B cell (primary cell): ENCODE measurements around the gene FAM111A. TPM values are rescaled to one million over a fixed set of nuclear protein-coding genes. Genes with fewer than 3 reads are reported as not detected.

Experiments used
- ATAC-seq: fragments of 200-7000 bp; cut with Tn5 transposase; one replicate; pipeline ENCODE4 v1.10.0; 2021; ENCODE audit warnings: low read depth, mild to moderate bottlenecking, moderate number of reproducible peaks, moderate library complexity
- CTCF ChIA-PET: fragments of 350-600 bp; sonication (Branson Sonifier 250); formaldehyde crosslinking; loops from one replicate; lab custom pipeline; 2021; ENCODE audit warnings: antibody characterized with exemption, inconsistent platforms; lab: Charles Lee
- POLR2A ChIA-PET: fragments of 350-600 bp; sonication (Branson Sonifier 250); formaldehyde crosslinking; loops from one replicate; lab custom pipeline; 2021; ENCODE audit warnings: antibody characterized with exemption; lab: Charles Lee
- DNase-seq: peaks from one replicate; pipeline ENCODE4 v3.0.0; 2013
- H2AFZ ChIP-seq: 2 replicates; pipeline ENCODE4 v1.6.1; 2012; ENCODE audit warnings: mild to moderate bottlenecking, low read depth, low read length; ENCODE audit not compliant: insufficient read depth, poor library complexity, severe bottlenecking
- H3K27ac ChIP-seq, 2 donors: 1 replicate in 1 of 2; 2 replicates in 1 of 2; pipeline ENCODE4 v1.5.1; 2012 to 2013; ENCODE audit warnings: low read length in 2 of 2, mild to moderate bottlenecking in 2 of 2, moderate library complexity in 1 of 2
- H3K27me3 ChIP-seq, 4 experiments: fragments of 200-600 bp in 1 of 4; sonication (generic) in 1 of 4; replicated peaks in 1 of 4; 1 replicate in 2 of 4; 2 replicates in 2 of 4; pipeline versions ENCODE4 v1.6.1 to v1.7.0; 2013 to 2016; ENCODE audit warnings: low read length in 3 of 4, mild to moderate bottlenecking in 2 of 4, mixed read lengths in 1 of 4, moderate library complexity in 1 of 4; ENCODE audit not compliant: insufficient read depth in 4 of 4, control insufficient read depth in 3 of 4; ENCODE audit errors: control extremely low read depth in 1 of 4
- H3K36me3 ChIP-seq, 2 experiments: replicated peaks in 1 of 2; 1 replicate in 1 of 2; 2 replicates in 1 of 2; pipeline versions ENCODE4 v1.6.1 to v1.7.1; 2013; ENCODE audit warnings: low read length in 1 of 2; ENCODE audit not compliant: insufficient read depth in 2 of 2, control insufficient read depth in 1 of 2; ENCODE audit errors: control extremely low read depth in 1 of 2, extremely low read depth in 1 of 2
- H3K4me1 ChIP-seq, 2 donors: fragments of 200-600 bp in 1 of 2; sonication (generic) in 1 of 2; 1 replicate in 1 of 2; 2 replicates in 1 of 2; pipeline versions ENCODE4 v1.5.1 to v1.6.1; 2013 to 2017; ENCODE audit warnings: low read length in 2 of 2; ENCODE audit not compliant: control insufficient read depth in 2 of 2, insufficient read depth in 2 of 2
- H3K4me2 ChIP-seq: replicated peaks from 2 replicates; pipeline ENCODE3; 2012; ENCODE audit warnings: mild to moderate bottlenecking, low read depth, low read length; ENCODE audit not compliant: poor library complexity, severe bottlenecking
- H3K4me3 ChIP-seq, 5 experiments: fragments of 200-600 bp in 1 of 5; sonication (generic) in 1 of 5; 1 replicate in 3 of 5; 2 replicates in 2 of 5; pipeline versions ENCODE4 v1.5.1 to v1.7.0; 2011 to 2016; ENCODE audit warnings: low read length in 4 of 5, mild to moderate bottlenecking in 4 of 5, low read depth in 2 of 5, control low read depth in 1 of 5, moderate library complexity in 1 of 5; ENCODE audit not compliant: insufficient read depth in 1 of 5; ENCODE audit errors: control extremely low read depth in 1 of 5, extremely low read depth in 1 of 5
- H3K79me2 ChIP-seq: fragments of 200-600 bp; sonication (generic); one replicate; pipeline ENCODE4 v1.6.0; 2016; ENCODE audit warnings: low read length; ENCODE audit not compliant: control insufficient read depth, insufficient read depth
- H3K9ac ChIP-seq: fragments of 200-600 bp; sonication (generic); 2 replicates; pipeline ENCODE4 v1.6.1; 2017; ENCODE audit warnings: mild to moderate bottlenecking, low read length, moderate library complexity
- H3K9me3 ChIP-seq, 3 donors: one replicate each; pipeline versions ENCODE4 v1.6.1 to v1.7.1; 2013; ENCODE audit warnings: low read length in 2 of 3; ENCODE audit not compliant: control insufficient read depth in 2 of 3, insufficient read depth in 1 of 3; ENCODE audit errors: control extremely low read depth in 1 of 3
- H4K20me1 ChIP-seq: 2 replicates; pipeline ENCODE4 v1.6.0; 2012; ENCODE audit warnings: mild to moderate bottlenecking, low read length; ENCODE audit not compliant: insufficient read depth, control insufficient read depth, poor library complexity, severe bottlenecking
- H3K27ac Mint-ChIP-seq: one replicate; pipeline ENCODE4 v1.8.0; 2021; ENCODE audit warnings: mixed read lengths
- H3K27me3 Mint-ChIP-seq: one replicate; pipeline ENCODE4 v1.8.0; 2021; ENCODE audit warnings: mixed read lengths
- H3K4me1 Mint-ChIP-seq: one replicate; pipeline ENCODE4 v1.8.0; 2021; ENCODE audit warnings: mixed read lengths
- H3K4me3 Mint-ChIP-seq: one replicate; pipeline ENCODE4 v1.8.0; 2021; ENCODE audit warnings: mixed read lengths
- H3K9me3 Mint-ChIP-seq: one replicate; pipeline ENCODE4 v1.8.0; 2022; ENCODE audit warnings: mixed read lengths; ENCODE audit not compliant: insufficient read depth
- CTCF ChIP-seq: fragments of 200-600 bp; IDR thresholded peaks from one replicate; pipeline ENCODE4 v1.8.0; 2022; ENCODE audit warnings: antibody characterized with exemption, mild to moderate bottlenecking
- EZH2 ChIP-seq: IDR thresholded peaks from 2 replicates; pipeline ENCODE4 v1.6.1; 2012; ENCODE audit warnings: borderline replicate concordance, low read depth, mild to moderate bottlenecking, moderate library complexity, low read length; ENCODE audit not compliant: insufficient read depth, poor library complexity, severe bottlenecking
- WGBS: methylation state at CpG from one replicate; pipeline ENCODE4 v1.1.5; 2013; ENCODE audit warnings: missing lambda C conversion rate; ENCODE audit not compliant: insufficient coverage; 5-methylcytosine and 5-hydroxymethylcytosine counted together
- intact Hi-C: fragments of 100-400 bp; cut with micrococcal nuclease; formaldehyde crosslinking; loops from one replicate; pipeline ENCODE4 v1.10.0; 2022
- polyA plus RNA-seq: library from polyadenylated mRNA; depleted of rRNA; stranded (reverse); fragments of >200 nt; gene quantifications from 2 replicates; pipeline ENCODE4 v1.2.3, GENCODE V29; 2012
- total RNA-seq, 2 donors: library from RNA; stranded (reverse); fragments of 120-200 nt in 1 of 2; gene quantifications; 1 replicate in 1 of 2; 2 replicates in 1 of 2; pipeline versions ENCODE4 v1.2.3 to v1.2.4, GENCODE V29; 2013 to 2022

The FAM111A gene
- total and polyA plus RNA-seq, 2 donors (not counting 1 experiment from before 2014, with no cell fraction given) = 57.0 to 120 TPM

DNA sequence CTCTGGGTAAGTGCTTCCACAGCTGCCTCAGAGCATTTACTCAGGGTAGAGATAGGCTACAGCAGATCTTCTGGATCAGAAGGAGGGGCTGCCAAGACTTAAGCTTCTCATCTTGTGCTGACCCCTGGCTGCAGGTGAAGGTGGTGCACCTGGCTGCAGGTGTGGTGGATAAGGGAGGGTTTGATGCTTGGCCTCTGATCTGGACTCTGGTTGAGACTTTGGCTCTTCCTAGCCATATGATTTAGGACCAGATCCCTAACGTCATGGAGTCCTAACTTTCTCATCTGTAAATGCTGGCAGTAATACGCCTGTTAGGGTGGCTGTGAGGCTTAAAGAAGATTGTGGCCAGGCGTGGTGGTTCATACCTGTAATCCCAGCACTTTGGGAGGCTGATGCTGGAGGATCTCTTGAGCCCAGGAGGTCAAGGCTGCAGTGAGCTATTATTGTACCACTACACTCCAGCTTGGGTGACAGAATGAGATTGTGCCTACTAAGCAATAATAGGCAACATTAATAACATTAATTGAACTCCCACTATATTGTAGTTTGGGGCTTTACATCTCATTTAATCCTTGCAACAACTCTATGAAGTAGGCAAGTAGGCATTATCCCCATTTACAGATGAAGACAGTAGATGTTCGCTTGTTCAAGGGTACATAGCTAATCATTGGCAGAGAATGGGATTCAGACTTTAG, 39.9 kb downstream of the FAM111A start:
- no peak overlapping the region for H3K4me2 ChIP-seq
- DNase-seq = peak; percentile 64
- H4K20me1 ChIP-seq = peaks cover 76% of the 10 kb centered on the region
- peaks cover 83% of the 10 kb centered on the region for H3K79me2 ChIP-seq
- H3K4me1 ChIP-seq = peaks cover 0 to 2% of the 10 kb centered on the region in 2 donors
- no peaks in the 10 kb centered on the region for H3K27me3 ChIP-seq
- H3K9me3 Mint-ChIP-seq = peaks cover 8% of the 10 kb centered on the region
- no CpG with 5 or more reads among the region's 4 CpGs for WGBS
- no peak overlapping the region for H3K27ac Mint-ChIP-seq
- H3K9me3 ChIP-seq = peaks cover 0 to 9% (median 7%) of the 10 kb centered on the region in 3 donors
- intact Hi-C loops = loop anchor here (1.0 kb wide), 1 partner anchor 11 kb away; no protein-coding TSS in a partner anchor
- ATAC-seq = peak; percentile 61
- POLR2A ChIA-PET = interaction anchor here (1.0 kb wide), 1 partner anchor 10 kb away, joined by 4 read pairs; the partner anchor contains the start of gene DTX4
- H3K4me3 ChIP-seq = no peak overlapping the region
- H3K4me1 Mint-ChIP-seq = peaks cover 17% of the 10 kb centered on the region
- H2AFZ ChIP-seq = no peak overlapping the region
- TF ChIP-seq EZH2 (no peak), CTCF (peak; percentile 68)
- H3K36me3 ChIP-seq = peaks cover 3 to 62% of the 10 kb centered on the region in 2 experiments
- no peak overlapping the region for H3K9ac ChIP-seq
- no peaks in the 10 kb centered on the region for H3K27me3 Mint-ChIP-seq
- CTCF ChIA-PET = interaction anchor here (1.2 to 18.8 kb wide), 8 partner anchors 9 to 355 kb away, joined by 3 to 215 read pairs (median 4); partner anchors contain the start of gene DTX4
- H3K27ac ChIP-seq = no peak overlapping the region
- no peak overlapping the region for H3K4me3 Mint-ChIP-seq

DNA sequence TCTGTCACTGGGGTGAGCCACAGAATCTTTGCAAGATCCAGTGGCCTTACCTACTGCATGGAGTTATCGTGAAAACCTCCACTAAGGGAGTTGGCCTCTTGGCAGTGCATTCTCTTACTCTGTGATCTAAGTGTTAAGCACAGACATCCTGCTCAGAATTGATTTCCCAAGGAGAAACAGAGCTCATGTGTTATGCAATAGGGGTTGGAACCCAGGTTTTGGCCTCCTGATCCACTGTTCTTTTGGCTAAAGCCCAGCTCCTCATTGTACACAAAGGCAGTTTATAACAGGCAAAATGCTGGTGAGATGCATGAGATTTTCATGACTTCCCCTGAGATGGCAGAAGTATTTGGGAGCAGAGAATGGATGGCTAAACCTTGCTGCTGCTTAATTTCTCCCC, 41.1 kb downstream of the FAM111A start:
- Histone ChIP-seq H2AFZ (no peak overlapping the region), H3K9ac (no peak overlapping the region), H3K4me2 (no peak overlapping the region), H3K27ac (no peak overlapping the region), H3K4me3 (no peak overlapping the region), H3K79me2 (peaks cover 81% of the 10 kb centered on the region), H3K4me1 (peaks cover 0 to 2% of the 10 kb centered on the region in 2 donors), H3K36me3 (peaks cover 0 to 67% of the 10 kb centered on the region in 2 experiments), H4K20me1 (peaks cover 81% of the 10 kb centered on the region), H3K27me3 (no peaks in the 10 kb centered on the region), H3K9me3 (peaks cover 0 to 7% (median 7%) of the 10 kb centered on the region in 3 donors)
- Mint-ChIP-seq H3K4me1 (peaks cover 17% of the 10 kb centered on the region), H3K4me3 (no peak overlapping the region), H3K9me3 (peaks cover 6% of the 10 kb centered on the region), H3K27me3 (no peaks in the 10 kb centered on the region), H3K27ac (no peak overlapping the region)
- ATAC-seq = no peak
- intact Hi-C loops = no loop called here
- 88% methylated on average over 1 of the region's 1 CpG for WGBS
- POLR2A ChIA-PET = interaction anchor here (0.7 kb wide), 1 partner anchor 11 kb away, joined by 3 read pairs; no protein-coding TSS in a partner anchor
- no peak for DNase-seq
- TF ChIP-seq EZH2 (no peak), CTCF (no peak)
- CTCF ChIA-PET = interaction anchor here (1.3 to 18.8 kb wide), 3 partner anchors 10 to 70 kb away, joined by 3 to 215 read pairs (median 19); partner anchors contain the start of gene DTX4
